SK-N-MC (cell line): ENCODE data around the gene NLGN1.
A peak's percentile ranks its signal among the peaks of the same experiment; 100 is the strongest.

Experiments
- DNase-seq: peaks from one replicate; pipeline ENCODE4 v3.0.0-alpha.2; 2011; ENCODE audit warnings: low read depth, low spot score
- H3K27ac ChIP-seq: fragments of 200-600 bp; sonication (generic); 2 replicates; pipeline ENCODE4 v1.5.1; 2016; ENCODE audit warnings: mixed run types
- H3K36me3 ChIP-seq: fragments of 200-600 bp; sonication (generic); 2 replicates; pipeline ENCODE4 v1.6.1; 2017; ENCODE audit warnings: antibody characterized with exemption, low read length, mixed read lengths; ENCODE audit not compliant: insufficient read depth
- H3K4me3 ChIP-seq: fragments of 200-600 bp; sonication (generic); 2 replicates; pipeline ENCODE4 v1.5.1; 2016
- H3K9ac ChIP-seq: fragments of 200-600 bp; sonication (generic); 2 replicates; pipeline ENCODE4 v1.8.0; 2017; ENCODE audit warnings: mixed run types, mixed read lengths; ENCODE audit not compliant: insufficient read length
- H3K9me3 ChIP-seq: fragments of 200-600 bp; sonication (generic); 2 replicates; pipeline ENCODE4 v1.6.1; 2017; ENCODE audit warnings: low read depth, mild to moderate bottlenecking, antibody characterized with exemption, low read length, moderate library complexity, mixed read lengths
- EZH2 ChIP-seq: fragments of 200-600 bp; sonication (generic); IDR thresholded peaks from one replicate; pipeline ENCODE4 v1.6.1; 2017; ENCODE audit warnings: antibody characterized with exemption
- FOXP2 ChIP-seq: optimal IDR thresholded peaks from 2 replicates; pipeline ENCODE3; 2011; ENCODE audit warnings: mild to moderate bottlenecking, moderate library complexity; ENCODE audit not compliant: insufficient read depth; ENCODE audit errors: extremely low read length, control extremely low read depth
- POLR2AphosphoS5 ChIP-seq: IDR thresholded peaks from 2 replicates; pipeline ENCODE4 v1.6.1; 2012; ENCODE audit warnings: mild to moderate bottlenecking, low read depth, low read length, borderline replicate concordance

Gene NLGN1

GRCh38 chr3:173839859-173840258 is 442.3 kb downstream of the NLGN1 start:
- Histone ChIP-seq H3K36me3 (no peaks in the 10 kb centered on the region), H3K9ac (no peak overlapping the region), H3K27ac (no peak overlapping the region), H3K4me3 (no peak overlapping the region), H3K9me3 (no peaks in the 10 kb centered on the region)
- no peak for DNase-seq
- TF ChIP-seq EZH2 (no peak), FOXP2 (no peak), POLR2AphosphoS5 (no peak)

GRCh38 chr3:173841334-173841733 is 443.8 kb downstream of the NLGN1 start:
- no peak overlapping the region for H3K27ac ChIP-seq
- DNase-seq, result no peak
- no peaks in the 10 kb centered on the region for H3K9me3 ChIP-seq
- no peak for TF ChIP-seq FOXP2
- no peak for TF ChIP-seq EZH2
- TF ChIP-seq POLR2AphosphoS5, result no peak
- H3K4me3 ChIP-seq, result no peak overlapping the region
- H3K36me3 ChIP-seq, result no peaks in the 10 kb centered on the region
- no peak overlapping the region for H3K9ac ChIP-seq

DNA sequence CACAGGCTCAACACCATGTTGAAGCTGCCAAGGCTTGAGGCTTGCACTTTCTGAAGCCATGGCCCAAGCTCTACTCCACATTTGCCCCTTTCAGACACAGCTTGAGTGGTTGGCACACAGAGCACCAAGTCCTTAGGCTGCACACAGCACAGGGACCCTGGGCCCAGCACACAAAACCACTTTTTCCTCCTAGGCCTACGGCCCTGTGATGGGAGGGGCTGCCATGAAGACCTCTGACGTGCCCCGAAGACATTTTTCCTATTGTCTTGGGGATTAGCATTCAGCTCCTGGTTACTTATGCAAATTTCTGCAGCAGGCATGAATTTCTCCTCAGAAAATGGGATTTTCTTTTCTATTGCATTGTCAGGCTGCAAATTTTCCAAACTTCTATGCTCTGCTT is 445.5 kb downstream of the NLGN1 start:
- TF ChIP-seq EZH2 (no peak), FOXP2 (no peak), POLR2AphosphoS5 (no peak)
- Histone ChIP-seq H3K27ac (no peak overlapping the region), H3K9me3 (no peaks in the 10 kb centered on the region), H3K9ac (no peak overlapping the region), H3K36me3 (no peaks in the 10 kb centered on the region), H3K4me3 (no peak overlapping the region)
- no peak for DNase-seq

DNA sequence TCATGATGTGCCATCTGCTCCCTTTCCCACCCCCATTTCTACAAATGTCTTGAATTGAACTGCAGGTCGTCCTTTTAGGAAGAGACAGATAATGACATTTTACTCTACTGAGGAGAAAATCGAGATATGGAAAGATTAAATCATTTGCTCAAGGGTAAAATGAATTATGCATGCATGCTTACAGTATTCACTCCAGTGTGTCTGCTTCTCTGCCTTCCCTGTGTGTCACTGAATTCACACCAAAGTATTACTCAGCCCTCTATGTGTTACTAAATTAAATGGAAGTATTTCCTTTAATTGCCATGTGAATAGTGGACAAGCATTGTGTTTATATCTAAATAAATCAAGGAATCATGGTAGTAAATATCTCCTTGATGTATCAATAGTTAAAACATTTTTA is 449.0 kb downstream of the NLGN1 start:
- TF ChIP-seq FOXP2 (no peak), EZH2 (no peak), POLR2AphosphoS5 (no peak)
- peak; percentile 42 for DNase-seq
- H3K9ac ChIP-seq, result no peak overlapping the region

GRCh38 chr3:173849489-173849888 is 451.9 kb downstream of the NLGN1 start:
- no peaks in the 10 kb centered on the region for H3K9me3 ChIP-seq
- H3K9ac ChIP-seq, result no peak overlapping the region
- no peak overlapping the region for H3K4me3 ChIP-seq
- H3K36me3 ChIP-seq, result no peaks in the 10 kb centered on the region
- no peak overlapping the region for H3K27ac ChIP-seq
- TF ChIP-seq POLR2AphosphoS5 (no peak), FOXP2 (no peak)
- DNase-seq, result no peak

More for the DNA sequence above, 449.0 kb downstream of the NLGN1 start:
- Histone ChIP-seq H3K36me3 (no peaks in the 10 kb centered on the region), H3K4me3 (no peak overlapping the region), H3K27ac (peak overlapping the region; percentile 23; the same call in 1 of the 2 replicates), H3K9me3 (no peaks in the 10 kb centered on the region)

GRCh38 chr3:173857154-173857553 is 459.6 kb downstream of the NLGN1 start:
- Histone ChIP-seq H3K9me3 (no peaks in the 10 kb centered on the region), H3K9ac (no peak overlapping the region), H3K27ac (no peak overlapping the region), H3K4me3 (no peak overlapping the region), H3K36me3 (no peaks in the 10 kb centered on the region)
- no peak for DNase-seq
- TF ChIP-seq EZH2 (no peak), FOXP2 (no peak), POLR2AphosphoS5 (no peak)

DNA sequence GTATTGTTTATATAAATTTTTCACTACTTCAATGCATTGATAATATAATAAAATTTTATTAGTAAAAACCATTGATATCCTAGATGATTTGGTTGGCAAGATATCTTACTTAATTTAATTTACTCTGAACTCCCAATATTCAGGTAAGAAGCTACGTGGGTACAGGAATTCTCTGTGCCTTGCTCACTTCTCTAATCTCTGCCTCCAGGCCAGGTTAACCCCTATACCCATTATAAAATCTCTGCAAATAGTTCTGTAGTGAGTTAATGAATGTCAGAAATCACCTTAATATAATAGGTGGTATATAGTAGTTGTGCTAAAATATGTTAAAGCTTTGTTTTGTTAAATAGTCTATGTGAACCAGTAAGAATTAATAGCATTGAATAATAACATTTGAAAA is 465.2 kb downstream of the NLGN1 start:
- H3K36me3 ChIP-seq, result no peaks in the 10 kb centered on the region
- no peak overlapping the region for H3K4me3 ChIP-seq
- no peak overlapping the region for H3K27ac ChIP-seq
- TF ChIP-seq FOXP2 (no peak), POLR2AphosphoS5 (no peak), EZH2 (no peak)
- H3K9me3 ChIP-seq, result no peaks in the 10 kb centered on the region
- H3K9ac ChIP-seq, result no peak overlapping the region
- no peak for DNase-seq

- Histone ChIP-seq H3K36me3 (no peaks in the 10 kb centered on the region), H3K9ac (no peak overlapping the region), H3K9me3 (no peaks in the 10 kb centered on the region), H3K4me3 (no peak overlapping the region), H3K27ac (no peak overlapping the region)
- TF ChIP-seq FOXP2 (no peak), EZH2 (no peak), POLR2AphosphoS5 (no peak)
- DNase-seq, result no peak
These were observed 466.0 kb downstream of the NLGN1 start for GRCh38 chr3:173863551-173863950.

GRCh38 chr3:173865900-173866498 is 468.5 kb downstream of the NLGN1 start:
- no peaks in the 10 kb centered on the region for H3K9me3 ChIP-seq
- no peaks in the 10 kb centered on the region for H3K36me3 ChIP-seq
- DNase-seq, result no peak
- no peak overlapping the region for H3K9ac ChIP-seq
- TF ChIP-seq FOXP2 (no peak), POLR2AphosphoS5 (no peak), EZH2 (no peak)
- H3K27ac ChIP-seq, result no peak overlapping the region
- no peak overlapping the region for H3K4me3 ChIP-seq
